Endothelial cell of umbilical vein (primary cell): ENCODE measurements around the gene ZNF487. TPM values are rescaled to one million over a fixed set of nuclear protein-coding genes. Genes with fewer than 3 reads are reported as not detected.

Experiments
- BruUV-seq: library from RNA; stranded (reverse); fragments of 400-500 nt; replicated peaks from 2 replicates; lab custom pipeline; 2021; lab: Mats Ljungman, UMichigan
- CTCF ChIA-PET: fragments of 300-600, 350-600 bp; sonication (Branson Sonifier 250); formaldehyde crosslinking; loops from one replicate; lab custom pipeline; 2021; ENCODE audit warnings: antibody characterized with exemption, inconsistent platforms; lab: Charles Lee
- POLR2A ChIA-PET: fragments of 300-600, 350-600 bp; sonication (Branson Sonifier 250); formaldehyde crosslinking; loops from one replicate; lab custom pipeline; 2021; ENCODE audit warnings: antibody characterized with exemption, inconsistent platforms; lab: Charles Lee
- DNase-seq: peaks from one replicate; pipeline ENCODE4 v3.0.0-alpha.2; 2011; ENCODE audit warnings: low read depth, low spot score
- FAIRE-seq: peaks from 2 replicates; lab custom pipeline; 2011; peaks lifted over from hg19 to GRCh38; lab: Jason Lieb, UNC
- H2AFZ ChIP-seq: 2 replicates; pipeline ENCODE4 v1.6.0; 2012; ENCODE audit warnings: low read depth, low read length, control low read depth, inconsistent platforms
- H3K27ac ChIP-seq: 2 replicates; pipeline ENCODE4 v1.5.1; 2011; ENCODE audit warnings: low read depth, mild to moderate bottlenecking, control low read depth, low read length, moderate library complexity; ENCODE audit not compliant: insufficient read depth
- H3K27me3 ChIP-seq, 2 experiments: 2 replicates each; pipeline versions ENCODE4 v1.6.0 to v1.6.1; 2011; ENCODE audit warnings: low read length in 2 of 2, mixed read lengths in 1 of 2; ENCODE audit not compliant: control insufficient read depth in 2 of 2, insufficient read depth in 2 of 2
- H3K36me3 ChIP-seq, 2 experiments: 2 replicates in 1 of 2; 3 replicates in 1 of 2; pipeline ENCODE4 v1.5.1; 2011; ENCODE audit warnings: low read length in 2 of 2, mild to moderate bottlenecking in 1 of 2, moderate library complexity in 1 of 2; ENCODE audit not compliant: control insufficient read depth in 2 of 2, insufficient read depth in 2 of 2; ENCODE audit errors: extremely low read depth in 1 of 2
- H3K4me1 ChIP-seq: 3 replicates; pipeline ENCODE4 v1.5.1; 2011; ENCODE audit warnings: mild to moderate bottlenecking, low read length; ENCODE audit not compliant: control insufficient read depth, insufficient read depth; ENCODE audit errors: extremely low read depth
- H3K4me2 ChIP-seq: 2 replicates; pipeline ENCODE4 v1.6.1; 2011; ENCODE audit warnings: low read length, control low read depth, mixed read lengths; ENCODE audit not compliant: insufficient read depth
- H3K4me3 ChIP-seq, 3 experiments: fragments of 200-600 bp in 1 of 3; sonication (generic), shearing (Covaris generic) in 1 of 3; replicated peaks in 1 of 3; 2 replicates each; pipeline ENCODE4 v1.5.1; 2011 to 2016; ENCODE audit warnings: control low read depth in 3 of 3, low read length in 3 of 3, mild to moderate bottlenecking in 2 of 3, inconsistent platforms in 1 of 3, low read depth in 1 of 3, moderate library complexity in 1 of 3; ENCODE audit not compliant: insufficient read depth in 1 of 3
- H3K79me2 ChIP-seq: 2 replicates; pipeline ENCODE4 v1.6.0; 2012; ENCODE audit warnings: low read length, inconsistent platforms; ENCODE audit not compliant: control insufficient read depth, insufficient read depth
- H3K9ac ChIP-seq: replicated peaks from 2 replicates; pipeline ENCODE3; 2011; ENCODE audit warnings: low read length, control low read depth; ENCODE audit not compliant: insufficient read depth; ENCODE audit errors: extremely low read depth
- H3K9me1 ChIP-seq: replicated peaks from 3 replicates; pipeline ENCODE4 v1.6.0; 2011; ENCODE audit warnings: mild to moderate bottlenecking, low read length; ENCODE audit not compliant: control insufficient read depth, insufficient read depth; ENCODE audit errors: extremely low read depth
- H3K9me3 ChIP-seq: replicated peaks from 2 replicates; pipeline ENCODE4 v1.5.1; 2012; ENCODE audit warnings: low read length, inconsistent platforms; ENCODE audit not compliant: control insufficient read depth, insufficient read depth
- H4K20me1 ChIP-seq: replicated peaks from 2 replicates; pipeline ENCODE3; 2011; ENCODE audit warnings: mild to moderate bottlenecking, low read length; ENCODE audit not compliant: control insufficient read depth, insufficient read depth; ENCODE audit errors: extremely low read depth
- EZH2 ChIP-seq: IDR thresholded peaks from 2 replicates; pipeline ENCODE4 v1.6.1; 2012; ENCODE audit warnings: borderline replicate concordance, low read depth, mild to moderate bottlenecking, moderate library complexity, low read length, inconsistent platforms; ENCODE audit not compliant: severe bottlenecking
- FOS ChIP-seq: IDR thresholded peaks from 2 replicates; pipeline ENCODE4 v1.6.1; 2011; ENCODE audit warnings: mild to moderate bottlenecking, low read length, moderate library complexity, borderline replicate concordance; ENCODE audit not compliant: insufficient read depth
- GATA2 ChIP-seq: IDR thresholded peaks from 2 replicates; pipeline ENCODE4 v1.7.0; 2011; ENCODE audit warnings: low read depth, mild to moderate bottlenecking, moderate library complexity, mixed read lengths, low read length; ENCODE audit not compliant: insufficient read length, insufficient read depth
- JUN ChIP-seq: IDR thresholded peaks from 2 replicates; pipeline ENCODE4 v1.6.1; 2011; ENCODE audit warnings: borderline replicate concordance, low read depth; ENCODE audit not compliant: insufficient read length, insufficient read depth
- MYC ChIP-seq: IDR thresholded peaks from one replicate; pipeline ENCODE4 v1.6.1; 2011; ENCODE audit warnings: mild to moderate bottlenecking, low read depth, low read length
- POLR2A ChIP-seq: IDR thresholded peaks from 2 replicates; pipeline ENCODE4 v1.6.1; 2012; ENCODE audit warnings: low read depth, mild to moderate bottlenecking, control low read depth, low read length
- POLR2AphosphoS5 ChIP-seq: IDR thresholded peaks from 2 replicates; pipeline ENCODE4 v1.6.1; 2012; ENCODE audit warnings: low read depth, mild to moderate bottlenecking, control low read depth, low read length, moderate library complexity; ENCODE audit not compliant: insufficient read depth
- dilution Hi-C: fragments of 300-500 bp; cut with MboI; formaldehyde crosslinking; loops from one replicate; pipeline ENCODE4 v1.15.0; 2019; ENCODE audit warnings: low sequenced_read_pairs; ENCODE audit not compliant: extremely low pct_ligation_motif_present
- intact Hi-C: fragments of 100-400 bp; cut with micrococcal nuclease; formaldehyde crosslinking; loops from one replicate; pipeline ENCODE4 v1.10.0; 2022
- polyA plus RNA-seq, 4 experiments: library from polyadenylated mRNA; depleted of rRNA in 3 of 4; stranded (reverse) in 3 of 4; unstranded in 1 of 4; fragments of >200 nt; gene quantifications; 2 replicates each; pipeline versions ENCODE4 v1.2.1 to v1.2.3, GENCODE V29; 2011 to 2012; ENCODE audit warnings: missing spikeins in 1 of 4
- total RNA-seq: library from RNA; stranded (reverse); gene quantifications from 2 replicates; pipeline ENCODE4 v1.2.3, GENCODE V29; 2021
- TF ChIP-seq, protein P1 (sequence below): IDR thresholded peaks from 2 replicates; pipeline ENCODE4 v1.6.1; 2011; ENCODE audit not compliant: insufficient read depth, insufficient read length
- TF ChIP-seq, protein P2 (sequence below), 2 donors: IDR thresholded peaks; 1 replicate in 1 of 2; 2 replicates in 1 of 2; pipeline ENCODE4 v1.5.1; 2011; ENCODE audit warnings: low read length in 2 of 2, mild to moderate bottlenecking in 2 of 2, moderate library complexity in 2 of 2, control low read depth in 1 of 2, inconsistent platforms in 1 of 2, low read depth in 1 of 2; ENCODE audit not compliant: insufficient read depth in 1 of 2; ENCODE audit errors: extremely low read depth in 1 of 2

ZNF487 gene
- total and polyA plus RNA-seq, 2 donors (not counting 3 experiments of a cell fraction or from before 2014, with no cell fraction given) = 2.1 to 2.6 TPM

- Histone ChIP-seq H3K27ac (no peak overlapping the region), H3K9me1 (no peaks in the 10 kb centered on the region), H2AFZ (no peak overlapping the region), H3K9me3 (no peaks in the 10 kb centered on the region), H3K9ac (no peak overlapping the region), H3K4me3 (no peak overlapping the region), H3K4me2 (no peak overlapping the region), H3K27me3 (no peaks in the 10 kb centered on the region), H3K36me3 (no peaks in the 10 kb centered on the region), H4K20me1 (no peaks in the 10 kb centered on the region), H3K4me1 (peaks cover 5% of the 10 kb centered on the region), H3K79me2 (peaks cover 20% of the 10 kb centered on the region)
- FAIRE-seq (no peak), DNase-seq (no peak)
- POLR2A ChIA-PET = no interaction called here
- CTCF ChIA-PET = no interaction called here
- TF ChIP-seq POLR2A (no peak), GATA2 (no peak), JUN (no peak), MYC (no peak), EZH2 (no peak)
- TF ChIP-seq, protein P1, sequence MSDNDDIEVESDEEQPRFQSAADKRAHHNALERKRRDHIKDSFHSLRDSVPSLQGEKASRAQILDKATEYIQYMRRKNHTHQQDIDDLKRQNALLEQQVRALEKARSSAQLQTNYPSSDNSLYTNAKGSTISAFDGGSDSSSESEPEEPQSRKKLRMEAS = no peak
- intact Hi-C loops (no loop called here), dilution Hi-C loops (no loop called here)
- BruUV-seq = no TSS peak
Observed at GRCh38 chr10:43411536-43411935, 25.4 kb upstream of the ZNF487 start.

- intact Hi-C loops = no loop called here
- H3K27me3 ChIP-seq = no peaks in the 10 kb centered on the region
- TF ChIP-seq POLR2A (no peak), FOS (no peak), POLR2AphosphoS5 (no peak), EZH2 (no peak), JUN (no peak), MYC (no peak), GATA2 (no peak)
- TF ChIP-seq, protein P1 = no peak
- TF ChIP-seq, protein P2, sequence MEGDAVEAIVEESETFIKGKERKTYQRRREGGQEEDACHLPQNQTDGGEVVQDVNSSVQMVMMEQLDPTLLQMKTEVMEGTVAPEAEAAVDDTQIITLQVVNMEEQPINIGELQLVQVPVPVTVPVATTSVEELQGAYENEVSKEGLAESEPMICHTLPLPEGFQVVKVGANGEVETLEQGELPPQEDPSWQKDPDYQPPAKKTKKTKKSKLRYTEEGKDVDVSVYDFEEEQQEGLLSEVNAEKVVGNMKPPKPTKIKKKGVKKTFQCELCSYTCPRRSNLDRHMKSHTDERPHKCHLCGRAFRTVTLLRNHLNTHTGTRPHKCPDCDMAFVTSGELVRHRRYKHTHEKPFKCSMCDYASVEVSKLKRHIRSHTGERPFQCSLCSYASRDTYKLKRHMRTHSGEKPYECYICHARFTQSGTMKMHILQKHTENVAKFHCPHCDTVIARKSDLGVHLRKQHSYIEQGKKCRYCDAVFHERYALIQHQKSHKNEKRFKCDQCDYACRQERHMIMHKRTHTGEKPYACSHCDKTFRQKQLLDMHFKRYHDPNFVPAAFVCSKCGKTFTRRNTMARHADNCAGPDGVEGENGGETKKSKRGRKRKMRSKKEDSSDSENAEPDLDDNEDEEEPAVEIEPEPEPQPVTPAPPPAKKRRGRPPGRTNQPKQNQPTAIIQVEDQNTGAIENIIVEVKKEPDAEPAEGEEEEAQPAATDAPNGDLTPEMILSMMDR (IDR thresholded peaks at IDR 0.05; ENCODE audit: extremely low read depth in 1 of 2, insufficient read depth in 1 of 2, low read depth in 1 of 2, low read length in 2 of 2) = no peak
- no peak overlapping the region for H2AFZ ChIP-seq
- FAIRE-seq (no peak), DNase-seq (no peak)
- CTCF ChIA-PET = no interaction called here
- no peak overlapping the region for H3K27ac ChIP-seq
- no peaks in the 10 kb centered on the region for H3K79me2 ChIP-seq
- H3K9ac ChIP-seq = no peak overlapping the region
- H3K4me3 ChIP-seq = no peak overlapping the region
- H3K4me1 ChIP-seq = peaks cover 10% of the 10 kb centered on the region
- no peaks in the 10 kb centered on the region for H3K36me3 ChIP-seq
- no peaks in the 10 kb centered on the region for H4K20me1 ChIP-seq
- H3K4me2 ChIP-seq = no peak overlapping the region
- no TSS peak for BruUV-seq
- H3K9me1 ChIP-seq = no peaks in the 10 kb centered on the region
- dilution Hi-C loops = no loop called here
- POLR2A ChIA-PET = no interaction called here
- no peaks in the 10 kb centered on the region for H3K9me3 ChIP-seq
Observed at GRCh38 chr10:43415544-43415943, 21.4 kb upstream of the ZNF487 start.
